ENCODE results near the gene ERN1.

GRCh38 chr17:64129765-64130558 is at the start of gene ERN1:
- TF ChIP-seq CTCF (IDR thresholded peaks at IDR 0.05) (no peak), POLR2A (IDR thresholded peaks at IDR 0.05) (peak; percentile 34 to 60), POLR2AphosphoS5 (IDR thresholded peaks at IDR 0.05) (peak; percentile 75 to 97 (median 92))
